NCI-H1417 treated with DMSO at 0.1 percent for 48 hours (cell line): ENCODE data around the gene ZBTB20.

Experiments used
- DNase-seq: peaks from one replicate; lab custom pipeline; 2025; lab: John Stamatoyannopoulos, UW

Gene ZBTB20

DNA sequence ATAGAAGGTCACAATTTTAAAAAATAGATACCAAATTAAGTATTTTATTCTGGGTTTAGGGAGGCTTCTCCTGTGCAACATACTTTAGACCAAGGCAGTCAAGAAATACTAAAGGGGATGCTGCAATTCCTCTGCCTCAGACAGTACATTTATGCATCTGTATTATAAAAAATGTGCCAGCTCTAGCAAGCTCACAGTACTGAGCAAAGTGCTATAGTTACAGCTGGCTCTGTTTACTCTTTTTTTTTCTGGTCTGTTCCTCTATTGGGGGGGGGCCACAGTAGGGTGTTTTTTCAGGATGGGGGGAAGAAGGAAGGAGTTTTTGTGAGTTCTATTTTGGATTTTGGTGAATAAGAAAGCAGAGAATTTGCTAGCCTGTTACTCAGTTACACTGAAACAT is 668.3 kb downstream of the ZBTB20 start:
- no peak for DNase-seq

DNA sequence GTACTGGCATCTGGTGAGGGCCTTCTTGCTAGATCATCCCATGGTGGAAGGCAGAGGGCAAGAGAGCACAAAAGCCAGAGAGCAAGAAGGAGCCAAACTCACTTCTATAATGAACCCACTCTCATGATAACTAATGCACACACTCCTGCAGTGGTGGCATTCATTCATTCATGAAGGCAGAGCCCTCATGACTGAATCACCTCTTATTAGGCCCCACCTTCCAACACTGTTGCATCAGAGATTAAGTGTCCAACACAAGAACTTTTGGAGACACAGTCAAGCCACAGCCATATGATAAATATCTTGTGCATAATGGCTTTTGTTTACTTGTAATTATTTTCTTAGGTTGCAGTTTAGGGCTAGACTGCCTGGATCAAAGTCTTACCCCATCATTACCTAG is 670.6 kb downstream of the ZBTB20 start:
- no peak for DNase-seq

DNA sequence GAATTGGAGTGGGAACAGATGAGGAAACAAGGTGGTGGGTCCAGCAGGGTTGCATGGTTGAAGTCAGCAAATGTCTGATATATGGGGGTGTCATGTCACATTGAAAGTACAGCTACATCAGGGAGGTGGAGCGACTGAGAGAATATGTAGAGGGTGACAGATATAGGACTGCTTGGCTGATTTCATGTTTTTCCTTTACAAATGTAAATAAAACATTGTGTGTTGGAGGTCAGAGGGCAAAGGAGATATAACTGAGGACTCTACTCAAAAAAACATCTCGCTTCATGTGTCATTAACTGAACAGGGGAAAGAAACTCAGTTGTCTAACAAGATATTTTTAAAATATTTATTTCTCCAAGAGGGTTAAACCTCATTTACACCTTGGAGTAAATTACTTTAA is 675.6 kb downstream of the ZBTB20 start:
- DNase-seq: no peak

DNA sequence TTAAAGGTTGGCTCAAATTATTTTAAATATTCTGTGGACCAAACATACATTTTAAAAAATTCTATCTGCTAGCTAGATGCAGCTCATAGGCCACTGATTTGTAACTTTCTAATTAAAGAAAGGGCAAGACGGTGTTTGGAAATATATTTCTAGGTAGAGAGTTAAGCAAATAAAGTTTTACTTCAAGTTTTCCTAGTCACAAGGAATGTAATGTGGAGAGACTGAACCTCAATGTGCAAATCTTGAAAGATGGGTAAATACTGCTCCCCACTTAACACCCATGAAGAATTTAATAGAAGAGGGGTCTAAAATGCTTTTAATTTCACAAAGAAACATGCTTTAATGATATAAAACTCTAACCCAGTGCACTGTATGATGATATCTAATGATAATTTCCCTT is 678.0 kb downstream of the ZBTB20 start:
- DNase-seq: no peak

DNA sequence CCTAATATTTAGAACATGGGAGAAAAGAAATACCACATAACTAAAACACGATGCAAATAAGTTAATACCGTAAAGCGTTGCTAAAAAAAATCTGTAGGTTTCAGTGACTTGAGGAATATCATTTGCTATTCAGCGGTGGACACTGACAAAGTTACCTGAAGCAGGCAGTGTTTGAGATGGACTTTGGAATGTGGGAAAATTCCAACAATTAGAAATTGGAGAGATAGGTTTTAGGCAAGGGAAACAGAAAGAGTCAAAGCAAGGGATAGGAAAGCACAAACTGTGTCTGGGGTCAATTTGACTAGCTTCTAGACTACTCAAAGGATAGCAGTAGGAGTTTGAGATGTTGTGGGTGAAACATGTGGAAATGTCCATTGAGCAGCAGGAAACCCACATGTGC is 680.3 kb downstream of the ZBTB20 start:
- DNase-seq: no peak

DNA sequence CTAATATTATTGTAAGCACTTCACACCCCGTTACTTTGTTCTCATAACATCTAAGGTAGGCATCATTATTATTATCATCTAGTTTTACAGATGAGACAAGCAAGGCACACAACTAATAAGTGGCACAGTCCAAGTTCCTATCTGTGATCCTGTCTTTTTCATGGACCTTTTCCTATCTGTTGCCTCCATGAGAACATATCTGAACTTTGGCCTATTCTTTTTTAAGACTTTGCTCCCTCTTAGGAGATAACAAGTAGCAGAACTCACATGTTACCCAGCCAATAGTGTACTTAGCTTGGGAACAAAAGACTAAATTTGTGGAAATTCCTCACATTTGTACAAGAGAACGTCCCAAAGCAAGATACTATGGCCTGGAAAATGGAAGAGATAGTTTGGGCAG is 680.8 kb downstream of the ZBTB20 start:
- no peak for DNase-seq

DNA sequence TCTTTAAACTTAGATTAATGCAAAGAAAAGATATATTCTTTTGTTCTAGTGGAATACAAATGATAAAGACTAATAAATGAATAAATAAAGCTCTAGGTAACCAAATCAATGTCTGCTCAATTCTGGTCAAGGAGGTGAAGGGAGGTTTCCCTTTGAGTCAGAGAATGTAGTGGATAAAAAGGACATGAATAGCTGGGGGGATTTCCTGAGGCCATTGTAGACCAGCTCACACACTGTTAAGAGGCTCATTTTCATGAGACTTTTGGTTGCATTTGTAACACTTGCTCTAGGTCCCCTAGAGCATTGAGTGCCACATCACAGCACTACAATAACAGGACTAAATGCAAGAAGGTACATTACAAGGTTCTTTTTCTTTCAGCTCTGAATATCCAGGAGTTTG is 682.5 kb downstream of the ZBTB20 start:
- DNase-seq: no peak

DNA sequence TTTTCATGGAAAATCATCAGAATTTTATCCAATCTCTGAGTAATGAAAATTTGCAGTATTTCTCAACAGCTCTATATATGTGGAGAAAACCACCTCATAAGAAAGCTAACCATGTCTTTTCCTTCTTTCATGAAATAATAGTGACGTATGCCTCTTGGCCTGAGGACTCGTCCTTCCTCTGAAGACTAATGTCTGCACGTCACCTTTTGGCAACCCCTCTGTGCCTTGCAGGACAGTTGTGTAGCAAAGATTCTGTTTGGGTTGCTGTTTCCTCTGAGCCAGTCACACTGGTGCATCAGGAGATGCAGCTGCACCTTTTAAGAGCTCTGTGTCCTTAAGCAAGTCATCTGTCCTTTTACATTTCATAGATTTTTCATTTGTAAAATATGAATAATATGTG is 684.3 kb downstream of the ZBTB20 start:
- DNase-seq: no peak

DNA sequence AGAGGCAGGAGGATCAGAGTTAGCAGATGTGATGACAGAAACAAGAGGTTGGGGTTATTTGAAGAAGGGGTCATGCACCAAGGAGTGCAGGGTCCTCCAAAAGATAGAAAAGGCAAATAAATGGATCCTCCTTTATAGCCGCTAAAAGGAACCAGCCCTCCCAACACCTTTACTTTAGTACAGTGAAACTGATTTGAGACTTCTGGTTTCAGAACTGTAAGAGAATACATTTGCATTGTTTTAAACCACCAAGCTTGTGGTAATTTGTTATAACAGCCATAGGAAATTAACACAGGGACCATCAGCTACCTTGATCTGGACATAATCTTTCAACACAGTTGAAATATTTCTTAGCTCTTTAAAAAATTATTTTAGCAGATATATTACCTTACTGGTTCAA is 686.6 kb downstream of the ZBTB20 start:
- no peak for DNase-seq

DNA sequence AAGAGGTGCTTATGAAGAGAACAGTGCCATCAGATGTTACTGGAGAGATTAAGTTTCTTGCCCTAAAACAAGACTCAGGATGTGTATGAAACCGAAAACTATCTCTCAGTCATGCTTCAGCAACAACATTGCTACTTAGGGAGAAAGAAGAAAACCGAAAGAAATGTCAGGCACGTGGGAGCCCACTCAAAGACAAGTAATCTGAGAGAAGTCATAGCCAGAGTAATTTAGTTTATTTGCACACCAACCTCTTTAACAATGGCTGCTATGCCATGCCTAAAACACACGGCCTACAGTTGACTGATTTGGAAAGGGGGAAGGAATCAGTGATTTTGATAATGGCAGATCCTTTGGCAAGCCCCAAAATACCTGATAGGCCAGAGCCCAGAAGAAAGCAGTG is 690.3 kb downstream of the ZBTB20 start:
- DNase-seq: no peak

DNA sequence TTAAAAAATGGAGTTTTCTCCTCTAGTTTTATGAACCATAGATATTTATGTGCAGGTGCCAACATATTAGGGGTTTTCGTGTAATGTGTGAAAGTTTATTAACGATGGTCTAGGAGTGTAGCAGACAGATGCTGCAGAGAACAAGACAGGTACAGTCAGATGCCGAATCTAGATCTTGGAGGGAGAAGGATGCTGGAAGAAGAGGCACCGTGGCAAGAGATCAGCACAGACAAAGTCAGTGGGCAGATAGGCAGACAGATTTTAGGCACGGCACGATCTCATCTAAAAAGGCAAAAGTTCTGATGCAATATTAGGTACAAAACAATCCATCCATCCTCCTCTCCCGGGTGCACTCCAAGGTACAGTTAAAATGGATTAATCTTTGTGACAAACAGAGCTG is 691.7 kb downstream of the ZBTB20 start:
- no peak for DNase-seq

DNA sequence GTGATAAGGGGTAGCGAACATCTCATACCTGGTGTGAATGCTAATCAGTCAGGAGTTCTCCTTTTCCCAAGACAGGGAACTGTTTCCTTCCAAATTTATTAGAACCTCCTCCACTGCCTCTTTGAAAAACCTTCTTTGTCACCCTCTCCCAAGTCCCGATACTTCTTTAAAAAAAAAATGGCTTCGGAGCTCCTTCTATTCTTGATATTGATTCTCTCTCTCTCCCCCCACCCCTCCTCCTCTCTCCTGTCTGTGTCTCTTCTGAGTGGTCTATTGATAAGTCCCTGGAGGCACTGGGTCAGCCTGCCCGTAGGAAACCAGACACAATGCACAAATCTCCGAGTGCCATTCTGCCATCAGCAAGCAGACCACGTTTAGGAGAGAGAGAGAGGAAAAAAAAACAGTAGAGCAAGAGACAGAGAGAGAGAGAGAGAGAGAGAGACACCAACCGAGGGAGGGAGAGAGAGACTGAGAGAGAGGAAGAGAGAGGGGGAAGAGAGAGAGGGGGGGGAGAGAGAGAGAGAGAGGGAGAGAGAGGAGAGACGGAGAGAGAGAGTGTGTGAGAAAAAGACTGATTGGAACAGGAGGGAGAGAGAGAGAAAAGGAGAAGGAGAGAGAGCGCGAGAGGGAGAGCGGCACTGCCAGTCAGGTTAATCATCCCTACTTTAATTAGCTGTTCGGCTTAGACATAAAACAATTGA is 692.4 kb downstream of the ZBTB20 start:
- DNase-seq: no peak

DNA sequence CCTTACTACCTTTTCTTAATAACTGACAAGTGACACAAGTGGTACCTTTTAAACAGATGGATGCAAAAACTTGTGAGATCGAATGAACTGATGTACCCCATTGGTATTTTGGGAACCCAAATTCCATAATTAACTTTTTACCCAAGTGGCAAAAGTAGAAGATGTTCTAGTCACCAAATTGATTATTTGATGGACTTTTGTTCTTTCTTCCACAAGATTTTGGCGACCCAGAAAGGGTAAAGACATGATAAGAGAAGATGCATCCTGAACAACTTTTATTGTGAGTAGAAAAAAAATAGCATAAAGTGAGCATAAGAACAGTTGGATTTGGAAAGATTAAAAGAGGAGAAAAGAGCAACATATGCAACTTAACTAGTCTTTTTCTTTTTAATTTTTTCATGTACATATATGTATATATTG is 693.7 kb downstream of the ZBTB20 start:
- DNase-seq: no peak

DNA sequence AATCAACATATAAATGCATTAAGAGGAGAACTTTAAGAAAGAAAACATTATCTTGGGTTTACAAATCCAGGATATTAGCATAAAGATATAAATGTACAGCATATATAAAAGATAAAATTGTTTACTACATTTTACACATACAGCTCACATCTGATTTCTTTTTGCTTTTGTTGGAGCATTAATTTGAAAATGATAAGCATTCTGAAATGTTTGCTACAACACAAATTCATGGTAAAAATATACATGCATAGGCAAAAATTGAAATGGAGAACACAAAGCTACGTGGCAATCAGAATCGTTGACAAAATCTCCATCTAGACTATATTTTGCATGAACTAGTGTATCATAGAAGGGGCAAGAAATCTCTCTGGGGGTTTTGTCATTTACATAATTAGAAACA is 694.2 kb downstream of the ZBTB20 start:
- no peak for DNase-seq

DNA sequence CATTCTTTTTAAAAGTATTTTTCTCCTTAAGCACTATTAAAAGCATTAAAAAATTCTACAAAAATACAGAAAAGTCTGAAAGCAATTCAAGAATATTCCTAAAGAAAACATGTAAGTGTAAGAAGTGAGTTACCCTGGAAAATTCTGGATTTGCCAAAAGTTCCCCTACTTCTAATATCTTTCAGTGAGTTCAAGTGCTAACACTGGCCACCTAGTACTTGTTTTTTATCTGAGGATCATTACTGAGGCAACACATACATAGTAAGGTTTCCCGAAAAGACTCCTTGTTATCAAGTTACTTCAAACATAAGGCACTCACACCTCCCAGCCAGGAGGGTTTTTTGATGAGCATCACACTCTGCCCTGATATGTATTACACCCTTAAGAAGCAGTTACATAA is 694.8 kb downstream of the ZBTB20 start:
- DNase-seq: no peak

DNA sequence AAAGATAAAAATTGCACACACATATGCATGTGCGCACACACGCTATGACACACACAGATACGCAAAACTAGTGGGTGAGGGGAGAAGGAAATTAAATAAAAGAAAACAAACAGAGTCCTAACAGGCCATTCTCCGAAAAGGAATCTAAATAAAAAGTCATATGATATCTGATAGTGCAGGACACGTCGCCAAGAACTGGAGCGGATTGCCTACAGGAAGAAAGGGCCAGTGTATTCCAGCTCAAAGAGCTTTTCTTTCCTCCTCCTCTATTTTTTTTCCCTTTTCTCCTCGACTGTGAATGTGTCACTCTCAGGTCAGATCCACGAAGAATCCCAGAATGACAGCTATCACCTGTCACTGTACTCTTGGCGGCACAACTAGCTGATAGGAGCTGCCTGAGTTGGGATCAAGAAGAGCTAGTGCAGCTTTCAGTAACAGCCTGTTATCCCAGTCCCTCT is 695.5 kb downstream of the ZBTB20 start:
- no peak for DNase-seq

DNA sequence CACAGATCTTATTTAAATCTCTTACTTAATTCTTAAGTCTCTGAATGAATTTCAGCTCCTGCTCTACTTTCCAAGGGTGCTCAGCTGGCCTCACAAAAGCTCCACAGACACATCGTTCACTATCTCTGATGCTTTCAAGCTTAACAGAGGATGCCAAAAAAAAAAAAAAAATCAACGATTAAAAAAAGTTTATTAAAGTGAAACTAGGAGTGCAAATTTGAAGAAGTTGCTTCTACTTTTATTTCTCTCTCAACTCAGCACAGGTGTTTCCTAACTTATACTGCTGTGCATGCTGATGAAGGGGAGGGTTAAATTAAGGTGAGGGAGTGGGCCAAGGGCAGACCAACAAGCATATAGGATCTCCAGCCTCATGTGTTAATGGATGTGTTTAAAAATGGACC is 696.0 kb downstream of the ZBTB20 start:
- no peak for DNase-seq

DNA sequence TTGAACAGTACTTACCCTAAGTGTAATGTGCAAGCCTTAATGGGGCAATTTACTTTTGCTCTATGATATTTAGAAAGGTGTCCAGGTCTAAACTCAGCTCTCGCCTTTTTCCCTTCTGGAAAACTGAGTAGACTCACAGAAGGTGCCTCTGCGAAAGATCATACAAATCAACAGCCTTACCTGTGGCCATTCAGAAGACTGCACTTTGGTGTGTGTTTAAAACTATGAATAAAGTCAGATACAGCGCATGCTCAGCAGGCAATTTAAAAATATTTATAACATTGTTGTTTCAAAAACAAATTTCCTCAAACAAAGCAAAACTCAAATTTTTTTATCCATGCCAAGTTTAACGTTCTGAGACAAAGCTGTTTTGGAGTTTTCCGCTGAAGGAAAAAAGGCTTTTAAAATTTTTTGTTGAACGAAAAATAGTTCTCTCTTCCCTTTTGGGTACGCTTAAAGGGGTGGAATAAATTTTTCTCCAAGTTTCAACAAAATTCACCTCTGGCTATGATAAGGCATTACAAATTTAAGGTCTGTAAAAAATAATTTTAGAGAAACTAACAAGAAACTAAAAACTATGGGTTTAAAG is 697.0 kb downstream of the ZBTB20 start:
- no peak for DNase-seq

DNA sequence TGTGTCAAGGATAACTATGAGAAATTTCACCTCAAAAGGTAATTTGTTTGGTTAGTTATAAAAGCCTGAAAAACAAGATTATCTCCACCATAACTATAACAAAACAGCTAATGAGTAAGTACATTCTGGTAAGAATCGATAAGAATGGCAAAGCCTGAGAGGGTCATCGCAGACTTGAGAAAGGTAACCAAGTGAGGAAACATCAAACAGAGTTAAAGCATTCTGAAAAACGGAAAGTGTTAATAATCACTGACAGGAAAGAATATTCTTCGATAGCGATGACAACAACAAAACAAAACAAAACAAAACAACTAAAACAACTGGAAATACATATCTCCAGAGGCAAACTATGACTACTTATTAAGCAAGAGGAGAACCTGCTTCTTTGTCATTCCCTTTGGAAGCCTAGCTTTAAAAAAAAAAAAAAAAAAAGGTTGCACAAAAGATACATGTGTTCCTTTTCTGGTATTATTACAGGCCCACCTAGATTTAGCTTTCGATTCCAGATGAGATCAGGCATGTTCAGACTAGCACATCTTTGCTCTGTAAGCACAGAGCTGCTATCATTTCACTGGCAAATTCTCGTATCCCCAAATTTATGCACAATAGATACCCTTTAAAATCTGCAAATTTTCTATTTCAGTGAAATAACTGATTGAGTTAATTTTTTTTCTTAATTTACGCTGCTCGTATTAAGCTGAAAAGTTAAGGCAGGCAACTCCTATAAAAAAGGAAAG is 697.6 kb downstream of the ZBTB20 start:
- no peak for DNase-seq

DNA sequence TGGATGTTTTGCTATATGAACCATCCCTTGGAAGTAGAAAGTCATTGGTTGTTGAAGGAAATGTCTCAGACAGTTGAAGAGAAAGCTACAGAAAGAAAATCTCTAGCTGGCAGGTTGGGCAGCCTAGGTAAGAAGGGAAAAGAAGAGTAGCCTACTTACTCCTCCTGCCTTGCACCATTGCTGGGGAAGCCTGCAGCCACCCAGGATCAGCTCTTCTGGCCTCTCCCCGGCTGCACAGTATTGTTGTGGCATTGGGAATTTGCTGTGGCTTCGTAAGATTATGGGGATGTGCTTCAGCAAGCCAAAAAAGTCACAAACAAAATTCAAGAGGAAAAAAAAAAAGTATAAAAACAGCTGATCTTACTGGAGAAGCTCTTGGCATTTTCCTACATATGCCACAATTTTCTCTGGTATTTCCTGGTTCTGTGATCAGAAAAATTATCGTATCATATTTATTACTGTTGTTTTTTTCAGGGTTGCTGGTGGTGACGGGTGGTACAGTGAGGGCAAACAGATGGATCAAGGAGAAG is 699.1 kb downstream of the ZBTB20 start:
- DNase-seq: no peak

DNA sequence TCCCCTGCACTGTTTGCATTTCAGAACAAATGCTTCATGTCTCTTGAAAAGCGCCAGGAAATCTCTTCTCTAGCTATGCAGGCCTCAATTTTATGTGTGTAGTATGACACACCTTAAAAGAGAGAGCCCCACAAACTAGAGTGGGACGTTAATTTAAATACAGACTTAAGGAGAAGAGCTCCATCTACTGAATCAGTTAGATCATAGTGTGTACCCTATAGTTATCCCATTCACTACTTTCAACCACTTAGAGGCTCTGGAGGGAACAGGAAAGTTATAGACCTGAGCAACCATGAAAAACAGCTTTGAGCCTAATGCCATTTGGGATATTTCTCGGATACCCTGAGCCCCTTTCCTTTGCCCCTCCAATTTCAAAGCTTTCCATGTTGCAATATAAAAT is 699.5 kb downstream of the ZBTB20 start:
- no peak for DNase-seq

DNA sequence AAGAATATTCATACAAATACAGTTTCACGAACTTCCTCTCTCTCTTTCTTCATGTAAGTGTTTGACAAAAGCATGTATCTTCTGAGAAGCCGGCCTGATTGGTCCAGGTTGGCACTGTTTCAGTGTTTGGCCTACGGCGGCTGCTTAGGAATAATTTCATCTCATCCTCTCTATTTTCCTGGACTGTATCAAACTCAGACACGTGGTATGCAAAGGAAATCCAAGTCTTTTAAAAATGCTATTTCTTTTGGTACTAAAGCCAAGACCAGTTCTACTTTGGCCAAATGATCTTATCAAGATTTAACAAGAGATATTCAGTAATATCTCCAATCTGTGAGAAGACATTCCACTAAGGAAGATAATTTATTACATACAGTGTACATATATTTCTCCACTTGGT is 700.5 kb downstream of the ZBTB20 start:
- no peak for DNase-seq

DNA sequence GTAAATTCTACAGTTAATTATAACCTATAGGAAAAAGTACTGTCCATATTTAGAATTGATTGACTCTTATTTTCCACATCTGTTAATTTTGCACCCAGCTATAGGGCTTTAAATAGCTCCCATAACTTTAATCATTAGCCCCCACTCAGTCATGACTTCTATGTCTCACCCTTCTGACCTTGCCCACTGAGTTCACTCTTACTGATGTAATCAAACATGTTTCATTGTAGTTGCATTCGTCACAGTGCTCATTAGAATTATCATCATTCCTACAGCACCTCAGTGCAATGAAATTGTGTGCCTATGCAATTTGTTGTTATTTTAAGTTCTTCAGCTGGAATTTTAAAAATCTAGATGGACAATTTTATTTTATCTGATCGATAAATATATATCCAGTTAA is 701.9 kb downstream of the ZBTB20 start:
- no peak for DNase-seq
